GM21529 (cell line): ENCODE measurements around the gene TSSC4.

ENCODE experiments used
- ATAC-seq: cut with Tn5 transposase; IDR thresholded peaks from one replicate; pipeline ENCODE4 v1.9.1; 2021; ENCODE audit not compliant: unreplicated experiment

The TSSC4 gene

GRCh38 chr11:2415601-2416380 is 15.2 kb downstream of the TSSC4 start:
- ATAC-seq: no peak

- ATAC-seq: no peak
Observed at GRCh38 chr11:2416765-2417164, 16.2 kb downstream of the TSSC4 start.

- no peak for ATAC-seq
Observed at GRCh38 chr11:2417856-2418692, 17.5 kb downstream of the TSSC4 start.

- ATAC-seq: no peak
Observed at GRCh38 chr11:2418693-2419360, 18.3 kb downstream of the TSSC4 start.

GRCh38 chr11:2419638-2420501 is 19.3 kb downstream of the TSSC4 start:
- no peak for ATAC-seq

- peak; percentile 81 for ATAC-seq
Observed at GRCh38 chr11:2420502-2421225, 20.1 kb downstream of the TSSC4 start.

- ATAC-seq: no peak
Observed at GRCh38 chr11:2421226-2421994, 20.9 kb downstream of the TSSC4 start.

- no peak for ATAC-seq
Observed at GRCh38 chr11:2421996-2422395, 21.4 kb downstream of the TSSC4 start.

GRCh38 chr11:2422461-2423156 is 22.1 kb downstream of the TSSC4 start:
- ATAC-seq: no peak

GRCh38 chr11:2423157-2424025 is 22.8 kb downstream of the TSSC4 start:
- ATAC-seq: no peak

- no peak for ATAC-seq
Observed at GRCh38 chr11:2424811-2425495, 24.4 kb downstream of the TSSC4 start.

- ATAC-seq: no peak
Observed at GRCh38 chr11:2425506-2425905, 25.0 kb downstream of the TSSC4 start.

GRCh38 chr11:2426221-2426620 is 25.7 kb downstream of the TSSC4 start:
- ATAC-seq: no peak

- no peak for ATAC-seq
Observed at GRCh38 chr11:2426826-2427521, 26.4 kb downstream of the TSSC4 start.

GRCh38 chr11:2427721-2428321 is 27.3 kb downstream of the TSSC4 start:
- no peak for ATAC-seq

GRCh38 chr11:2428322-2428795 is 27.8 kb downstream of the TSSC4 start:
- ATAC-seq: no peak
